Measurements from ENCODE around the gene KLHDC4.

DNA sequence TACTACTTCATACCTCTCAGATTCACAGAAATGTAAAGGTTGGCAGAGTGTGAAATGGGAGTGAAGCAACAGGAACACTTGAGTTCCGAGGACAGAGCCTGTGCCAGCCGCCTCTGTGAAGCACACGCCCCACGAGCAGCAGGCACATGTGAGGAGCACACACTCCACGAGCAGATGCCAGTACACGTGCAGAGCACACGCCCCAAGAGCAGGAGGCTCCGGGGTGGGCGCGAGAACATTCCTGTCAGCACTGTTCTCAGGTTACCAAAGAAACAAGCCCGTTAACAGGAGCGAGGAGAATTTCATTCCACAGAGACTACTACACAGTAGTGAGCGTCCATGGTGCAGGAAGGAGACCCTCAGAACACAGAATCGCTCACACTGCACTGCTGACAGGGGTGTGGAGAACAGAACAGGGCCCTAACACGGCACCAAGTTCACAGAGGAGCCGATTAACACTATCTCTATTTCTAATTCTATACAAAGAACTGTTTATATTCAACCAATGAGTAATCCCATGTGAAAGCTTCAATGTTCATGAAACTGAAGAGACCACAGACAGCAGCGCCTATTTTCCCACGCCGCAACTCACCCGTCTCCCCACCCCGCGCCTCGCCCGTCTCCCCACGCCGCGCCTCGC lies 40.1 kb downstream of the KLHDC4 start:
- no peak for TF ChIP-seq POLR2A (IDR thresholded peaks at IDR 0.05)
- TF ChIP-seq, protein P1, sequence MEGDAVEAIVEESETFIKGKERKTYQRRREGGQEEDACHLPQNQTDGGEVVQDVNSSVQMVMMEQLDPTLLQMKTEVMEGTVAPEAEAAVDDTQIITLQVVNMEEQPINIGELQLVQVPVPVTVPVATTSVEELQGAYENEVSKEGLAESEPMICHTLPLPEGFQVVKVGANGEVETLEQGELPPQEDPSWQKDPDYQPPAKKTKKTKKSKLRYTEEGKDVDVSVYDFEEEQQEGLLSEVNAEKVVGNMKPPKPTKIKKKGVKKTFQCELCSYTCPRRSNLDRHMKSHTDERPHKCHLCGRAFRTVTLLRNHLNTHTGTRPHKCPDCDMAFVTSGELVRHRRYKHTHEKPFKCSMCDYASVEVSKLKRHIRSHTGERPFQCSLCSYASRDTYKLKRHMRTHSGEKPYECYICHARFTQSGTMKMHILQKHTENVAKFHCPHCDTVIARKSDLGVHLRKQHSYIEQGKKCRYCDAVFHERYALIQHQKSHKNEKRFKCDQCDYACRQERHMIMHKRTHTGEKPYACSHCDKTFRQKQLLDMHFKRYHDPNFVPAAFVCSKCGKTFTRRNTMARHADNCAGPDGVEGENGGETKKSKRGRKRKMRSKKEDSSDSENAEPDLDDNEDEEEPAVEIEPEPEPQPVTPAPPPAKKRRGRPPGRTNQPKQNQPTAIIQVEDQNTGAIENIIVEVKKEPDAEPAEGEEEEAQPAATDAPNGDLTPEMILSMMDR (IDR thresholded peaks at IDR 0.05), result no peak
